HUES6 (cell line): ENCODE results near the gene PCDH9.

Experiments used
- H3K27ac ChIP-seq: 2 replicates; pipeline ENCODE4 v1.7.0; 2013; ENCODE audit warnings: low read depth, mild to moderate bottlenecking, low read length, inconsistent platforms
- H3K27me3 ChIP-seq: 2 replicates; pipeline ENCODE4 v1.6.1; 2013; ENCODE audit warnings: low read length; ENCODE audit not compliant: control insufficient read depth, insufficient read depth
- H3K36me3 ChIP-seq: 2 replicates; pipeline ENCODE4 v1.6.1; 2013; ENCODE audit warnings: low read length; ENCODE audit not compliant: control insufficient read depth, insufficient read depth
- H3K4me1 ChIP-seq: 2 replicates; pipeline ENCODE4 v1.6.1; 2013; ENCODE audit warnings: low read length; ENCODE audit not compliant: control insufficient read depth, insufficient read depth
- H3K4me3 ChIP-seq: 2 replicates; pipeline ENCODE4 v1.5.1; 2013; ENCODE audit warnings: low read depth, low read length
- H3K9ac ChIP-seq: one replicate; pipeline ENCODE4 v1.6.1; 2013; ENCODE audit warnings: mild to moderate bottlenecking, low read length
- H3K9me3 ChIP-seq: 2 replicates; pipeline ENCODE4 v1.6.1; 2013; ENCODE audit warnings: low read depth, low read length; ENCODE audit not compliant: control insufficient read depth, insufficient read depth

PCDH9 gene

GRCh38 chr13:66556306-66556705 is 673.8 kb downstream of the PCDH9 start:
- no peak overlapping the region for H3K4me3 ChIP-seq
- no peaks in the 10 kb centered on the region for H3K27me3 ChIP-seq
- H3K9ac ChIP-seq: no peak overlapping the region
- peaks cover 6% of the 10 kb centered on the region for H3K4me1 ChIP-seq
- H3K36me3 ChIP-seq: no peaks in the 10 kb centered on the region
- H3K9me3 ChIP-seq: peaks cover 5% of the 10 kb centered on the region; the same call in 1 of the 2 replicates
- H3K27ac ChIP-seq: no peak overlapping the region

DNA sequence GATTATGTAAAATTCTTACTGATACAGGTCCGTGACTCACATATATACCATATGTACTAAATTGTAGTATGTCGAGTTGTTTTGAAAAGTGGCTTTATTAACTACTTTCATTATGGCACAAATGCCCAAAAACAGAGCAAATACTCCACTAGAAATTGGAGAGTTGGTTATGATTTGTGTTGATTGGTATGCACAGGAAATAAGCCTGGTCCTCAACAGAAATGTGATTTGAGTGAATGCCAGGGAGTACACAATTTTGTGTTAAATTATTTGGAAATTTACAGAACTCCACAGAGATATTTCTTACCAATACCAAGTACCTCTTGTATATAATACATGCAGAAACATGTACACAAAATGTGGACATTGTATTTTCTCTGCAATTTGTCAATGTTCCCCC is 676.7 kb downstream of the PCDH9 start:
- no peaks in the 10 kb centered on the region for H3K4me1 ChIP-seq
- H3K4me3 ChIP-seq: no peak overlapping the region
- no peaks in the 10 kb centered on the region for H3K36me3 ChIP-seq
- no peaks in the 10 kb centered on the region for H3K9me3 ChIP-seq
- no peak overlapping the region for H3K27ac ChIP-seq
- H3K27me3 ChIP-seq: no peaks in the 10 kb centered on the region
- H3K9ac ChIP-seq: no peak overlapping the region

DNA sequence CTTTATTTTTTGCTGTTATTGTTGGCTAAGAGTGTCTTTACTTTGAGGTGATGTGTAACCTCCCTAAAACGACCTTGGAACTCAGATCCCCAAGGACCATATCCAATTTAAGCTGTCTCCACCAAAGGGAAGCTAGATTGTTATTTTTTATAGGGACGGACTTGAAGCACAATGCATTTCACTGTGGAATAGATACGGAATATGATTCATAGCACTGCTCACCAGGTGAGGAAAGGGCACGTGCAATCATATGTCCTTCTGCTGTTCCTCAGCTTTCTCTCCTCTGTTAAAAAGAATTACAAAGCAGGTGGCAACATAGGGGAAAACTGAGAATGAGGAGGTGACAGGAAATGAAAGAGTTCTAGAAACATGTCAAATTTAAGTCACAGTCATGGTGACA is 679.0 kb downstream of the PCDH9 start:
- no peak overlapping the region for H3K9ac ChIP-seq
- no peaks in the 10 kb centered on the region for H3K27me3 ChIP-seq
- no peaks in the 10 kb centered on the region for H3K9me3 ChIP-seq
- no peaks in the 10 kb centered on the region for H3K36me3 ChIP-seq
- no peaks in the 10 kb centered on the region for H3K4me1 ChIP-seq
- no peak overlapping the region for H3K27ac ChIP-seq
- H3K4me3 ChIP-seq: no peak overlapping the region

DNA sequence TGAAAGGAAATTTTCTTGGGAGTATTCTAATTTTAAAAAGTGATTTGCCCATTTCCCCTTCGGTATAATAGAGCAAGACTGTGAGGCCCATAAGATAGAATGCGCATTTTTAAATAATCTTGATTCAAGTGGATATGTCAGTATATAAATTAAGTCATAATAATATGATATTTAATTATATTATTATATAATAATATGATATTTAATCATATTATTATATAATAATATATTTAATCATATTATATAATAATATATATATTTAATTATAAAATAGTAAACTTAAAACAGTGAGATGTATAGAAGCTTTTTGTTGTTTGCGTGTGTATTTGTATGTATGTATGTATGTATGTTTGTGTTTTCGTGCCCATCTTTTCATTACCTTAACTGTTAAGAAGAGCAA is 682.5 kb downstream of the PCDH9 start:
- no peaks in the 10 kb centered on the region for H3K36me3 ChIP-seq

DNA sequence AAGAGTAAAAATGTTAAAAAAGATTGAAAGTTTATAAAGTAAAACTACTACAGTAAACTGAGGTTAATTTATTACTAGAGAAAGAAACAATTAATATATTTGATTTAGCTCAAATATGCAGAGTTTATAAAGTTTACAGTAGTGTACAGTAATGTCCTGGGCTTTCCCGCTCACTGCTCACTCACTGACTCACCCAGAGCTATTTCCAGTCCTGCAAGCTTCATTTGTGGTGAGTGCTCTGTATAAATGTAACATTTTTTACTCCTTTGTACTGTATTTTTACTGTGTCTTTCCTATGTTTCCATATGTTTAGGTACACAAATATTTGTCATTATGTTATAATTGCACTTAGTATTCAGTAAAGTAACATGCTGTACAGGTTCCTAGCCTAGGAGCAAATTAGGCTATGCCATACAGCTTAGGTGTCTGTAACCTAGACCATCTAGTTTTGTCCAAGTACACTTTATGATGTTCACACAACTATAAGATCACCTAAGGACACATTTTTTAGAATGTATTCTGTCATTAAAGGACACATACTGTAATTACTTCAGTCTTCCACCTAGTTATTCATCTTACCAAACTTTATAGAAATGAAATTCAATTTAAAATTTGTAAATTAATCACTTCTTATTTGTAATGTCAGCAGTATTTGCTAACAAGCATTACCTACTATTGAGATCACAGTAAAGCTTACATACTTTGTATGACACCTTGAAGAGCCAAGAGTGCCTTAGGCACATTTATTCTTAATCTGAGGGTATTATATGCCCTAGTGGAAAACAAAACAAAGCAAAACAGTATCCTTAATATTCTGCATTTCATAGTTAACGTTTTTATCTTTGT is 683.4 kb downstream of the PCDH9 start:
- no peak overlapping the region for H3K27ac ChIP-seq
- H3K9ac ChIP-seq: no peak overlapping the region
- no peaks in the 10 kb centered on the region for H3K36me3 ChIP-seq
- no peaks in the 10 kb centered on the region for H3K4me1 ChIP-seq
- H3K4me3 ChIP-seq: no peak overlapping the region
- H3K9me3 ChIP-seq: no peaks in the 10 kb centered on the region
- H3K27me3 ChIP-seq: no peaks in the 10 kb centered on the region

More for the DNA sequence above, 682.5 kb downstream of the PCDH9 start:
- H3K4me3 ChIP-seq: no peak overlapping the region
- no peak overlapping the region for H3K9ac ChIP-seq
- no peaks in the 10 kb centered on the region for H3K9me3 ChIP-seq
- H3K27me3 ChIP-seq: no peaks in the 10 kb centered on the region
- H3K27ac ChIP-seq: no peak overlapping the region
- no peaks in the 10 kb centered on the region for H3K4me1 ChIP-seq

GRCh38 chr13:66543780-66544179 is 686.4 kb downstream of the PCDH9 start:
- Histone ChIP-seq H3K4me1 (no peaks in the 10 kb centered on the region), H3K9ac (no peak overlapping the region), H3K27ac (no peak overlapping the region), H3K9me3 (0 out of 2 replicates have a peak, but pooled peaks cover 3% of the 10 kb centered on the region), H3K36me3 (no peaks in the 10 kb centered on the region), H3K27me3 (no peaks in the 10 kb centered on the region), H3K4me3 (no peak overlapping the region)

DNA sequence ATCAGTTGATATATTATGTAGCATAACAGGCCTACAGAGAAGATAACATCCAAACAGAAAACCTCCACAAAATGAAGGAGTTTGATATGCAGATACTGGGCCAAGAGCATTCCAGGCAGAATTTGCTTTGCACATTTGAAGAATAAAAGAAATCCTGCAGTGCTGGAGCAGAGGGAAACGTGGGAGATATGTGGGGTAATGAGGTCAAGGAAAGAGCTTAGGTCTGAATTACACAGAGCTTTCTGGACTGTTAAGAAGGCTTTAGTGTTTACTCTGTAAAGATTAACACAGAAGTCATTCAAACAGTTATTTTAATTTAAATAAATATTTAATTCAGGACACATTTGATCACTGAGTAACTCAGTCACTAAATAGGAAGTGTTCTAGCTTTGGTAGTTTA is 692.7 kb downstream of the PCDH9 start:
- no peak overlapping the region for H3K4me3 ChIP-seq
- no peak overlapping the region for H3K9ac ChIP-seq
- no peaks in the 10 kb centered on the region for H3K36me3 ChIP-seq
- 0 out of 2 replicates have a peak, but pooled peaks cover 3% of the 10 kb centered on the region for H3K9me3 ChIP-seq
- H3K27me3 ChIP-seq: no peaks in the 10 kb centered on the region
- no peaks in the 10 kb centered on the region for H3K4me1 ChIP-seq
- H3K27ac ChIP-seq: no peak overlapping the region

GRCh38 chr13:66536746-66537145 is 693.4 kb downstream of the PCDH9 start:
- Histone ChIP-seq H3K4me1 (0 out of 2 replicates have a peak, but pooled peaks cover under 1% of the 10 kb centered on the region), H3K9me3 (0 out of 2 replicates have a peak, but pooled peaks cover 3% of the 10 kb centered on the region), H3K36me3 (no peaks in the 10 kb centered on the region), H3K4me3 (no peak overlapping the region), H3K27me3 (no peaks in the 10 kb centered on the region), H3K27ac (no peak overlapping the region), H3K9ac (no peak overlapping the region)

- Histone ChIP-seq H3K9me3 (0 out of 2 replicates have a peak, but pooled peaks cover 3% of the 10 kb centered on the region), H3K36me3 (no peaks in the 10 kb centered on the region), H3K27me3 (no peaks in the 10 kb centered on the region), H3K9ac (no peak overlapping the region), H3K4me1 (peaks cover 22% of the 10 kb centered on the region), H3K4me3 (no peak overlapping the region), H3K27ac (no peak overlapping the region)
Observed at GRCh38 chr13:66534561-66534960, 695.6 kb downstream of the PCDH9 start.

- H3K9ac ChIP-seq: no peak overlapping the region
- no peak overlapping the region for H3K27ac ChIP-seq
- no peaks in the 10 kb centered on the region for H3K9me3 ChIP-seq
- H3K27me3 ChIP-seq: no peaks in the 10 kb centered on the region
- no peak overlapping the region for H3K4me3 ChIP-seq
- H3K4me1 ChIP-seq: peaks cover 38% of the 10 kb centered on the region
- no peaks in the 10 kb centered on the region for H3K36me3 ChIP-seq
Observed at GRCh38 chr13:66532845-66533244, 697.3 kb downstream of the PCDH9 start.

- Histone ChIP-seq H3K4me1 (peaks cover 40% of the 10 kb centered on the region), H3K9ac (no peak overlapping the region), H3K9me3 (no peaks in the 10 kb centered on the region), H3K27ac (no peak overlapping the region), H3K36me3 (no peaks in the 10 kb centered on the region), H3K27me3 (no peaks in the 10 kb centered on the region), H3K4me3 (no peak overlapping the region)
Observed at GRCh38 chr13:66532146-66532545, 698.0 kb downstream of the PCDH9 start.
